Astrocyte (in vitro differentiated cells and primary cell): ENCODE data around the gene SNAP47.

Experiments used
- CTCF ChIP-seq: IDR thresholded peaks from 2 replicates; pipeline ENCODE4 v1.5.1; 2011; ENCODE audit warnings: low read depth, mild to moderate bottlenecking, inconsistent platforms, low read length, moderate library complexity; ENCODE audit not compliant: insufficient read depth
- EZH2 ChIP-seq: IDR thresholded peaks from 2 replicates; pipeline ENCODE4 v1.6.1; 2012; ENCODE audit warnings: mild to moderate bottlenecking, low read length, inconsistent platforms; ENCODE audit not compliant: insufficient read depth

- no peak for TF ChIP-seq CTCF
- no peak for TF ChIP-seq EZH2
Observed at GRCh38 chr1:227749225-227749624, 14.0 kb downstream of the SNAP47 start.
